ENCODE results near the gene UNC5A.

UNC5A gene

GRCh38 chr5:176822041-176822792 lies 11.9 kb downstream of the UNC5A start:
- no peak for DNase-seq

GRCh38 chr5:176822793-176823481 lies 12.6 kb downstream of the UNC5A start:
- no peak for DNase-seq

- no peak for DNase-seq
Measured at GRCh38 chr5:176823869-176824412, 13.6 kb downstream of the UNC5A start.

DNA sequence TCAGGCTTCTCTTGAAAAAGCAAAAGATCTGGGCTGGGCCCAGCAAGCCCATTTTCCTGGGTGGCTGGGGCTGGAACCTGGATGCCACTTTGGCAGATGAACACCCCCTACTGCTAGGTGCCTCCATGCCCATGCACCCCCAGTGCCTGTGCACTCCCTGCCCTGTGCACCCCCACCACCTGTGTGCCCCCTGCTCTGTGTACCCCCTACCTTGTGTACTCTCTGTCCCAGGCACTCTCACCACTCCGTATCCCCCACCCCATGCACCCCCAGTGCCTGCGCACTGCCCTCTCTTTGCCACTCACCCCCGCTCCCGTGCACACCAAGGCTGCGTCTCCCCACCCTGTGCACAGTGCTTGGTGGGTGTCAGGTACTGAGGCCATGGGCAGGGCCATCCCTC lies 14.2 kb downstream of the UNC5A start:
- DNase-seq = no peak

DNA sequence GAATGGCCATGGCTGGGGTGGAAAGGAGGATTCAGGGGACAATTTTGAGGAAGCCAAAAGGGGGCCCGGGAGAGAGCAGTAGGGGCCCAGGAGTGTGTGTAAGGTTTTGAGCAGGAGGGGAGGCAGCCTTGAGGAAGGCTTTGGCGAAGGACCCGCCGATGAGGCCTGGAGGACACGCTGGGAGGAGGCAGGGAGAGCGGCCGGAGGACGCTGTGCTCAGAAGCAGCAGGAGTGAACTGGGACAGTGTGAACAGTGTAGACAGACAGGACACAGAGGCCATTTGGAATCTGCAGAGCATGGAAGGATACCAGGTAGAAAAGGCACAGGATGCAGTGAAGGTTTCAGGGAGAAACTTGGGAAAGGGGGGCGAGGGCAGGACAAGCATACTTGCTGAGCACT lies 14.9 kb downstream of the UNC5A start:
- DNase-seq = no peak

DNA sequence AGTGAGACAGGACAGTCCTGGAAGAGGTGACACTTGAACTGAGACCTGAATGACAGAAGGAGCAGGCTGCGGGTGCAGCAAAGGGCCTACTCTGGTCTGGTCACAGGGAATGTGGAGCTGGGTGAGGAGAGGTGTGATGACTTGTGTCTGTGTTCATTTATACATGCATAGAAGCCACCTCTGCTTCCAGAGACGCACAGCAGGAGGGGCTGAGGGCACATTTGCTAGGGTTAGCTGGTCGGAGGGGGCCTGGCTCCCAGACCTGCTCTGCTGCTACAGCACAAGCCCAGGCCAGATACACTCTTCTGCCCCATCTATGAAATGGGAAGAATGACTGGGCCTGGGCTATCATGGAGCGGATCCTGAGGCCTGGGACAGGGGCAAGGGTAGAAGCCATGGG lies 15.6 kb downstream of the UNC5A start:
- no peak for DNase-seq

DNA sequence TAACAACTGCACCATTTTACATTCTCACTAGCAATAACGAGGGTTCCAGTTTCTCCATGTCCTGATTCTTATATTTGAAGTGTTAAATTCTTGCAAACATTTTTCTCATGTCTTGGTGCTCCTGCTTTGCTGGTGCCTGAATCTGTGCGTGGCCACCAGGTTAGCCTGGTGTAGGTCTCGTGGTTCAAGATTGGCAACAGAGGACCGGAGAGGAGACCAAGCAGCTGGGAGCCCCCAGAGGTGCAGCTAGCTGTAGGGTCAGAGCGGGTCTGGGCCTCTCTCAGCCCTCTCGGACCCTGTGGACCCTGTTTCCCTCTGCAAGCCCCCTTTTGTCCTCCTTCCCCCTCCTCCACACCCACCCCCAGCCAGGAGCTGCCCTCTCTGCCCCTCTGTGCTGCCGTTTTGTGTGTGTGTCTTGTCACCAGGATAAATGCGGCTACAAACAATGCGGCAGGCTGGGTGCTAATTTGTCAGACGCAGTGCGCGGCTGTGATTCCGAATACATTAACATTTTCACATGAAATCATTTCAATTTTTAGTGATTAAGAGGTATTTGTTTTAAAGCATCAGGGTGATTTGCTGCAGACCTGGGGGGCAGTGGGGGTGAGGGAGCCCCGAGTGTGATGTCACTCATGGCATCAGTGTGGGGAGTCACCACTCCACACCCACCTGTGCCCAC lies 17.5 kb downstream of the UNC5A start:
- no peak for DNase-seq

DNA sequence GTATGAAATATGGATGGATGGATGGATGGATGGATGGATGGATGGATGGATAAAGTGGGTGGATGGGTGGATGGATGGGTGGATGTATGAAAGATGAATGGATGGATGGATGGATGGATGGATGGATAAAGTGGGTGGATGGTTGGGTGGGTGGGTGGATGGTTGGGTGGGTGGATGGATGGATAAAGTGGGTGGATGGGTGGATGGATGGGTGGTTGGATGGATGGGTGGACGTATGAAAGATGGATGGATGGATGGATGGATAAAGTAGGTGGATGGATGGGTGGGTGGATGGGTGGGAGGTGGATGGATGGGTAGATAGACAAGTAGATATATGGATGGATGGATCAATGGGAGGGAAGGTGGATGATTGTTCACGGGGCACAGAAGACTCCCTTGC lies 19.0 kb downstream of the UNC5A start:
- no peak for DNase-seq

DNA sequence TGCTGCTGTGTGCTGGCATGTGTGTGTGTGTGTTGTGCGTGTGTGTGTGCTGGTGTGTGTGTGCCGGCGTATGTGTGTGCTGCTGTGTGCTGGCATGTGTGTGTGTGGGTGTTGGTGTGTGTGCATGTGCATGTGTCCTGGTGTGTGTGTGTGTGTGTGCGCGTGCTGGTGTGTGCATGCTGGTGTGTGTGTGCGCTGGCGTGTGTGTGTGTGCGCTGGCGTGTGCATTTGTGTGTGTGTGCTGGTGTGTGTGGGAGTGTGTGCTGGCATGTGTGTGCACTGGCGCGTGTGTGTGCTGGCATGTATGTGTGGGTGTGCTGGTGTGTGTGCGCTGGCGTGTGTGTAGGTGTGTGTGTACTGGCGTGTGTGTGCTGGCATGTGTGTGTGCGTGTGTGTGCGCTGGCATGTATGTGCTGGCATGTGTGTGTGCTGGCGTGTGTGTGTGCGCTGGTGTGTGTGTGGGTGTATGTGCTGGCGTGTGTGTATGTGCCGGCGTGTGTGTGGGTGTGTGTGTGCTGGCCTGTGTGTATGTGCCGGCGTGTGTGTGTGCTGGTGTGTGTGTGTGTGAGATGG lies 20.1 kb downstream of the UNC5A start:
- DNase-seq = no peak

DNA sequence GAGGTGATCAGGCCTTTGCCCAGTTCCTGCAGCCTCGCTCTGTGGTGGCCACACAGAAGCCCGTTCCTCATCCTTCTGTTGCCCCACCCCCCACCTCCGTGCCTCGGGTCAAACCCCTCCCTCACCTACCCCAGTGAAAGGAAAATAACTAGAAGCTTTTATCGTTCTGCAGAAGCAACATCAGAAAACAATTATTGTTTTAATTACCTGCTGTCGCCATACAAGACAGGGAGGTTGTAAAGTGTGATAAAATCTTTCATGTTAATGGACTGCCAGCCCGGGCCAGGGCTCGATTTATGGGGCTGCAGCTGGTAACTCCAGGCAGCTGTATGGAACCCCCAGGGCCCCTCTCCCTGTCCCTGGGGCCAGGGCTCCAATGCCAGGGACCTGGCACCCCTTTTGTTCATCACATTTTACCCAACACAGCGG lies 20.6 kb downstream of the UNC5A start:
- DNase-seq = no peak

- DNase-seq = no peak
Measured at GRCh38 chr5:176831425-176831824, 21.1 kb downstream of the UNC5A start.

- no peak for DNase-seq
Measured at GRCh38 chr5:176832162-176832561, 21.8 kb downstream of the UNC5A start.

DNA sequence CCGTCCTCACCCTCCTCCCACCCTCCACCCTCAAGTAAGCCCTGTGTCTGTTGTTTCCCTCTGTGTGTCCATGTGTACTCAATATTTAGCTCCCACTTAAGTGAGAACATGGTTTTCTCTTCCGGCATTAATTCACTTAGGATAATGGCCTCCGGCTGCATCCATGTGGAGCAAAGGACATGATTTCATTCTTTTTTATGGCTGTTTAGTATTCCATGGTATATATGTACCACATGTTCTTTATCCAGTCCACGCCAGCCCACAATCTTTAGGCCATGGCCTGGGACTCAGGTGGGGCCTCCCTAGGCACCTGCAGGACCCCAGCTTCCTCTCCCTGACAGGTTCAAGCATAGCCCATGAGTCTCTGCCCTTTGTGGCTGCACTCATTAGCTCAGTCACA lies 22.9 kb downstream of the UNC5A start:
- DNase-seq = no peak

GRCh38 chr5:176835918-176836317 lies 25.6 kb downstream of the UNC5A start:
- DNase-seq = no peak

- no peak for DNase-seq
Measured at GRCh38 chr5:176836811-176837706, 26.7 kb downstream of the UNC5A start.

DNA sequence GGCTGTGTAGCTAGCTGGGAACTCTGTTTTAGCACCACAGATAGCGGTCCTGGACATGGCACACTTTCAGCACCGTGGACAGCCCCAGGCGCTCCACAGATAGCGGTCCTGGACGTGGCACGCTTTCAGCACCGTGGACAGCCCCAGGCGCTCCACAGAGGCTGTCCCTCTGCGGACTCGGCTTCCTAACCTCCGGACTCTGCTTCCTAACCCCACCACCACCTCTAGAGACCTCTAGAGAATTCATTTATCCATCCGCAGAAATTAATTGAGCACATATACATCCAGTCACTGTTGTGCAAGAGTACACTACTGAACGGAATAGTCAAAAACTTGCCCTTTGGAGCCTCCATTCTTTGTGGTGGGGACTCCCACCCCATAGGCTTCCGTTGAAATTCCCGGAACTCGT lies 27.4 kb downstream of the UNC5A start:
- DNase-seq = peak; percentile 86

DNA sequence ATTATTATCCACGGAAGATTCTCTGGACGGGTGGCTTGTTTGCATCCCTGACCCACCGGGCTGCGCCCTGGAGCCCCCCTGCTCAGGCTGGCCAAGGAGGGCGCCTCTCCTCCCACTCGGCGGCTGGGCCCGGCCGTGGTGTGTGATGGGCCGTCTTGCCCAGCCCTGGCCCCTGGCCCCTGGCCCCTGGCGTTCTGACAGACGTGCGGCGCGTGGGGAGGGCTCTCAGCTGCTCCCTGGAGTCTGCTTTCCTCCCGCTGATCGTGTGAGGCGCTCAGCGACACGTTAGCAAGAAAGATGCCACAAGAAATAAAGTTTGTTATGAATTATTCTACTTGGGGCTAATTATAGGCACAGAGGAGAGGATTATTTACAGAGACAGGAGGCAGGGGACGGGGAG lies 33.3 kb downstream of the UNC5A start:
- DNase-seq = no peak

DNA sequence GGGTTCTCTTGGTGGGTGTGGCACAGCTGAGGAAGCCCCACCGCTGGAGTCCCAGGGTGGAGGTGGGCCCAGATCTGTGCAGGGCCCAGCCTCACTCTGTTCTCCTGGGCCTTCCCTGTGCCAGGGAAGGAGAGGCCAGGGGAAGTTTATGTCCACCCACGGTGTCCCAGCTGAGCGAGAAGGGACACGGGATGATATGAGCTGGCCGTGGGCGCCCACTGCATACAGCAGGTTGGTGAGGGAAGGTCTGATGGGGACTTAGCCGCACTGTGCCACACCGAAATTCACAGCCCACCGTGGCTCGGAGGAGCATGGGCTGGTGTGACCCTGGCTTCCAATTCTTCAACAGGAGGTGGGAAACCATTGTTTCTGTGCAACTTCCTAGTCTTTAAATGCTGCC lies 33.9 kb downstream of the UNC5A start:
- no peak for DNase-seq

DNA sequence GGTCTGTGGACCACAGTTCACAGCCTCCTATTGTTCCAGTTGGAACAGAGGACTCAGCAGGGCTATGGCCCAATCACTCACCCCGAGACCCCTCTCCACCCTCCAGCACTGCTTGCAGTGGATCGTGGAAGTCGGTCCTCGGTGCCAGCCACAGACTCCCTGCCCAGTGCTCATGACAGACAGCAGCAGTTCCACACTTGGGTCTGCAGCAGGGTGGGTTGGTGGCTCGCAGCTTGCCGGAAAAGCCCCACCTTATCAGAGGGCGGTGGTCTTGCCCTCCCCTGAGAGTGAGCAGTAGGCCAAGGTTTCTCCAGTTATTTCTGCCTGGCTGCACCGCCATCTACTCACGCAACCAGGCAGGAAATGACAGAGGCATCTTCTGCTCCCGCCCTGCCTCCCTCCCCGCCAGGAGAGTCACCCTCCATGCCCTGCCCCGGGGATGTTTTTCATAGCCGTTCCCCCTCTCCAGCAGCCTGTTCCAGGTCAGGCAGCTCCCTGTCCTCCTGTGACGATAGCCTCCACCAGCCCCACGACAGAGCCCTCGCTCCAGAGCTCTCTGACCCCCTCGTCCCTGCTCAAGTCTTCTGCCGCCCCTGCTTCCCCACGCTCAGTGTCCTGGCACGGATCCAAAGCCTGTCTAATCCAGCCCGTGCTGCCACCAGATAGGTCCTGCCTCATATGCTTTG lies 34.5 kb downstream of the UNC5A start:
- DNase-seq = no peak

- no peak for DNase-seq
Measured at GRCh38 chr5:176845392-176845713, 35.0 kb downstream of the UNC5A start.

DNA sequence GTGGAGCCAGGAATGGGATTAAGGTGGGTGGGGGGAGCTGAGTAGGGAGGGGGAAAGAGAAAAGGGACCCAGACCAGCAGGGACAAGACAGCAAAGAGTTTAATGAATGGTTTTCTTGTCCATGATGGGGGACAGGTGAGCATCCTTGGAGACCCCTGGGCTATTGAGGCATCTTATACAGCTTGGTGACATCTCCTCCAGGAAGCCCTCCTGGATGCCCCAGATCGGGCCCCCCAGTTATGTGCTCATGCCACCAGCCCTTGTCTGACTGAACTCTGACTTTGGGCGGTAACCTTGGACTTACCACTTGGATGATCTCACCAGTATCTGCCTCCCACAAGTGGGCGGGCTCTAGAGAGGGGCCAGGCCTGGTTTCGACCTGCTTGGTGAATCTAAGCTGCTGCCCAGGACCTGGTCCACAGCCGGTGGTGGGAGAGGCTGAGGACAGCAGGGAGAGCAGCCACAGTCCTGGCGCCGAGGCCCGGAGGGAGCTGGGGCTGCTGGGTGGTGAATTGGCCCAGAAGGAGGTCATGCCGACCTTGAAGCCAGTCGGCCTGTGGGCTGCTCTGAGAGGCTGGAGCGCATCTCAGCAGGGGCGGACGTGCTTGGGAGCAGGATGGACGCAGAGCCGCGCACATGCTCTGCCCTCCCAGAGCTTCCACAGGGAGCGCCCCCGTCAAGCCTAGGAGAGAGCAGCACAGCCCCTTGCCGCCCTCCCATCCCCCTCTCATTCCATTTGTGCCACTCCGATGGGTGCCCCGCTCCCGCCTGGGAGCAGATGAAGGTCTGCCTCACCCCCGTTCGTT lies 36.2 kb downstream of the UNC5A start:
- peak; percentile 36 for DNase-seq

All from activated CD4-positive, alpha-beta T cell treated with anti-CD3 and anti-CD28 coated beads for 48 hours (primary cell).